COLO829 (cell line): ENCODE data around the gene RHBDF2.

ENCODE experiments used
- DNase-seq: peaks from one replicate; pipeline ENCODE4 v3.0.0; 2012; ENCODE audit warnings: low spot score

The RHBDF2 gene

DNA sequence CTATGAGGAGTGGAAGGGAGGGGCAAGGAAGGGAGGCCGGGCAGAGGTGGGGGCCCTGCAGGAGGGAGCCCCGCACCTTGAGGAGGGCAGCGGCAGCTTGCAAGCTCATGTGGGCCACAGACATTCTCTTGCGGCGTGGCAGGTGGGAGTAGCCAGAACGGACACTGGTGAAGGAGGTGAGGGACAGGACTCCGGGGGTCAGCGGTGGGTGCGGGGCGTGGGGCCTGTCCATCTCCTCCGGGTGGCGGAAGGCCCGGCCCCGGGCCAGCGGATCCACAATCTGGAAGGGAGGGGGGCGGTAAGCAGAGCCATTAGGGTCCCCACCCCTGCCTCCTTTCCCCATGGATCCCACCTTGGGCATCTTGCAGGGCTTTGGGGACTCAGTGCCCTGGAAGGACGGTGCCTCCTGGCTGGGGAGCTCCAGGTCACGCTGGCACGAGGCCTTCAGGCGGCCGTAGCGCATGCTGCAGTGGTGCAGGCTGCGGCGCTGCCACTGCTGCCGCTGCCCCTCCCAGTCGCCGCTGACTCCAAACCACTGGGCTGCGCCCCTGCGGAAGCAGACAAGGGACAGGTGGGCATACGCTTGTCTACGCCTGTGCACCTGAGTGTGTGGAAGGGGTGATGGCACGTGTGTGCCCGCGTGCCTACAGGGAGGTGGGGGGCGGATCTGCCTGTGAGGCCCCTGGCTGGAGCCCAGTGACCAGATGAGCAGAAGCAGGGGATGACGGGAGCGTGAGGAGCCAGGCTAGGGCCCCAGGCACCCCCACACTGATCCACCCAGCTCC is 22.3 kb downstream of the RHBDF2 start:
- no peak for DNase-seq

DNA sequence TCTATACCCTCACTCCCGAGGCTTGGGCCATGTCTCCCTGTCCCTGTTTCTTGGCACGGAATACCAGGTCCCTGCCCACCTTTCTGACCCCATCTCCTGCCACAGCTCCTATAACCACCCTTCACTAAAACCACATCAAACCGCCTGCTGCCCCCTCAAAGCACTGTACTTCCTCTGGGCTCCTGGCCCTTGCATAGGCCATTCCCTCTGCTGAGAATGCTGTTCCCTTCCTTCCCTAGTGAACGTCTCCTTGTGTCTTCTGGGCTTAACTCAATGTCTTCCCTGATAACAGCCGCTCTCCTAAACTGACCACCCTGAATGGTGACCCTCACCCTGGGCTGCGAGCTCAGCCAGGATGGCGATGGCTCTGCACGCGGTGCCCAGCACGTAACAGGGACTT is 23.1 kb downstream of the RHBDF2 start:
- no peak for DNase-seq

DNA sequence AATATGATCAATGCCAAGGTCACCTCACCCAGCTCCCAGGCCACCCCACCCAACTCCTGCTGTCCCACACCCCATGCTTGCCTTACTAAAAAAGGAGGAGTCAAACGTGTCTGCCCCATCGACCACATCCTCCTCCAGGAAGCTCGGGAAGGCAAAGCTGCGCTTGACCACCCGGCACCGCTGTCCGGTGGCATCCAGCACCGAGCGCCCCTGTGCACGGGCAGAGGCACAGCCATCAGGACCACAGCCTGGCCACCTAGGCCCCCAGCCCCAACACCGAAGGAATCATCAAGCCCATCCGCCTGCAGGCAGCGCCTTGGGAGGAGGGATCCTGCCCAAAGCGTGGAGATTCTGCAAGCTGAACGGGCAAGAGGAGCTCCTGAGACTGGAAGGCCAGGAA is 23.6 kb downstream of the RHBDF2 start:
- no peak for DNase-seq

DNA sequence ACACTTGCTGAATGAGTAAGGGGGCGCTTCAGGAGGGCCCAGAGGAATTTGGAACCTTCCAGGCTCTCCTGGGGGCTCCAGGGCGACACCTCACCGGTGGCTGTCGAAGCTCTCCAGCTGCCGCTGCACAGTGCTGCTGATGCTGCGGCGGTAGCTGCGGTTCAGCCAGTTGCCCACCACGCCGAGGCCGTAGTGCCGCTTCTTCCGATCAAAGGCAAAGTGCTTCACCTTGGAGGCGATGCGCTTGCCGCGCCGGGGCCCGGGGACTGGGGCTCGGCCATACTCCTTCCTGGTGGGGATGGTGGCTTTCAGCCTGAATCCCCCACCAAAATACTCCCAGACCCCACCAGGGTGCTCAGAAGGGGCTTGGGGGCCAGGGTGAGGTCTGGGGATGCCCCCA is 24.5 kb downstream of the RHBDF2 start:
- DNase-seq = no peak

DNA sequence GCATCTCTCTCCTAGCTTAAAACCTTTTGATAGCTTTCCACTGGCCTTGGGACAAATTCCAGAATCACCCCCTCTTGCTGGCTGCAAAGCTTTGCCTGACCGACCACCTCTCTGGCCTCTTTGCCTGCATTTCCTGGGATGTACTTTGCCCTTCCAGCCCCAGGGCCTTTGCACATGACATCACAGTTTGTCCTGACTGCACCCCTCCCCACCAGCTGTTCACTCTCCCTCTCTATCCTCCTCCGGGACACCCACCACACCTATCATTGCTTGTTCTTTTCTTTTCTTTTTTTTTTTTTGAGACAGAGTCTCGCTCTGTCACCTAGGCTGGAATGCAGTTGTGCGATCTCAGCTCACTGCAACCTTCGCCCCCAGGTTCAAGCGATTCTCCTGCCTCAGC is 25.9 kb downstream of the RHBDF2 start:
- no peak for DNase-seq

DNA sequence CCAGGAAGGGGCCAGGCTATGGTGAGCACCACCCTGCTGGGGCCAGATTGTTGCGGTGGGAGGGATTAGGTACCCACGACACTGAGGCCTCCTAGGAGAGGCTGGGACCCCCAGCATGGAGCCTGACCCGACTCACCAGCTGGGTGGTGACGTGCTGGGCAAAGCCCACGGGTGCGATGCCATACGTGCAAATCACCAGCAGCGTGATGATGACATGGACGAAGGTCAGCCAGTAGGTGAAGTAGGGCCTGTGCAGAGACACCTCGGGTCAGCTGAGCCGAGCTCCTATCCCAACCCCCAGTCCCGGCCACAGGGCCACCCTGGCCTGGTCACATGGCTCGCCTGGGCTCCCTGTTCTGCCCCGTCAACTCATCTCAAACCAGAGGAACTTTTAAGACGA is 26.3 kb downstream of the RHBDF2 start:
- DNase-seq = no peak

DNA sequence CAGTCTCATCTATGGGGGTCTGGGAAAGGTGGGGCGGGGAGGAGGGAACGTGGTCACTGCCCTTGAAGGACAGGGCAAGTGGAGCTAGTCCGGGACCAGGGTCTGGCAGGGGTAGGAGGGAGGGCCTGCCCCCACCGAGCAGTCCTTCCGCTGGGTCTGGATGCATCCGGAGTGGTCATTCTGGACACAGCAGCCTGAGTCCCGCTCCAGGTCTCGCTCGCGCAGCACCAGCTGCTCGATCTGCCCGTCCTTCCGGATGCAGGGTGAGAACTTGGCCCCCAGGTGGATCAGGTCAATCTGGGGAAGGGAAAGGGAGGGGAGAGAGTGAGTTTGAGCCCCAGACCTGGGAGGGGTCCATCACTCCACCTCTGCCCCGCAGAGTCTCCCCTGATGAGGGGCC is 27.0 kb downstream of the RHBDF2 start:
- no peak for DNase-seq

DNA sequence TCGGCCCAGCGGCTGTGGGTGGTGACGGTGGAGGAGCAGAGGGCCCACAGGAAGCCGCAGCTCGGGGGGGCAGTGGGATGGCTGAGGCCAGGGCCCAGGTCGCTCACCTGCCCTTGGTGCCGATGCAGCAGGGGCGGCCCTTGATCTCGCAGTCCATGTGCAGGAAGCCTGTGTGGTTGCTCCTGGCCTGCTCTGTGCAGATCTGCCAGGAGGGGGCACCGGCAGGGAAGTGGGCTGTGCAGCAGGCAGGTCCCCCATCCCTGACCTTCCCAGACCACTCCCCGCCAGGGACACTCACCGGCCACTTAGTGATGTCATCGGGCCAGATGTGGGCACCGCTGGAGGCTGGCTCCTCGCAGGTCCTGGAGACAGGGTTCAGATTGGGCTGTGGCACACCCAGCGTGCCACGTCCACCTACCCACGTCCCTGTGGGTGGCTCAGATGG is 27.7 kb downstream of the RHBDF2 start:
- no peak for DNase-seq

DNA sequence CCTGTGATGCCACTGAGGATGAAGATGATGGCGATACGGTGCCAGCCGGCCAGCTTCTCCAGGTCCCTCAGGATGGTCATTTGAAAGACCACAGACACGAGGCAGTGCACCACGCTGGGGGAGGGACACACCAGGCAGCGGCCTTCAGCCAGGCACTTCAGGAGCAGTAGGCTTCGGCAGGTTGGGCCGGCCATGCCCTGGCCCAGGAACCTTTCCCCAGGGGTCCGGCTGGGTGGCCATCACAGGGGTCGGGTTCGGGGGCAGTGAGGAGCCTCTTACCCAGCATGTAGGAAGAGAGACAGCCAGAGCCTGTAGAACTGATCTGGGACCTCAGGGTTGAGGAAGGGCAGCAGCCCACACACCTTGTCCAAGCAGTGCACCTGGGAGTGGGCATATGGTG is 28.5 kb downstream of the RHBDF2 start:
- DNase-seq = no peak

DNA sequence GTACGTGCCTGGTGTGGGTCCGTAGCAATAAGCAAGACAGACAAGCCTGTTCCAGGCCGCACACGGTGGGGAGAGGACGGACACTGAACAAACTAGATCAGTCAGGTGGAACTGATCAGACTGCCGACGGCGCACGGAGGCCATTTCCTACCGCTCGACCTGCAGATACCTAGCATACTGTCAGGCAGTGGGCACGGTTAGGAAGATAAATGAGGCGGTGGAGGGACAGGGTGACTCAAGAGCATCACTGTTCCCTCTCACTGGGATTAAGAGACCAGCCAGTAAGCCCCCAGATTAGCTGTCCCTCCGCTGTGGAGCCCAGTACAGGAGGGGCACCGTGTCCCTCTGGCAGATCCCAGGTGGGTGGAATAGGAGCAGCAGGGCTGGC is 29.0 kb downstream of the RHBDF2 start:
- no peak for DNase-seq

DNA sequence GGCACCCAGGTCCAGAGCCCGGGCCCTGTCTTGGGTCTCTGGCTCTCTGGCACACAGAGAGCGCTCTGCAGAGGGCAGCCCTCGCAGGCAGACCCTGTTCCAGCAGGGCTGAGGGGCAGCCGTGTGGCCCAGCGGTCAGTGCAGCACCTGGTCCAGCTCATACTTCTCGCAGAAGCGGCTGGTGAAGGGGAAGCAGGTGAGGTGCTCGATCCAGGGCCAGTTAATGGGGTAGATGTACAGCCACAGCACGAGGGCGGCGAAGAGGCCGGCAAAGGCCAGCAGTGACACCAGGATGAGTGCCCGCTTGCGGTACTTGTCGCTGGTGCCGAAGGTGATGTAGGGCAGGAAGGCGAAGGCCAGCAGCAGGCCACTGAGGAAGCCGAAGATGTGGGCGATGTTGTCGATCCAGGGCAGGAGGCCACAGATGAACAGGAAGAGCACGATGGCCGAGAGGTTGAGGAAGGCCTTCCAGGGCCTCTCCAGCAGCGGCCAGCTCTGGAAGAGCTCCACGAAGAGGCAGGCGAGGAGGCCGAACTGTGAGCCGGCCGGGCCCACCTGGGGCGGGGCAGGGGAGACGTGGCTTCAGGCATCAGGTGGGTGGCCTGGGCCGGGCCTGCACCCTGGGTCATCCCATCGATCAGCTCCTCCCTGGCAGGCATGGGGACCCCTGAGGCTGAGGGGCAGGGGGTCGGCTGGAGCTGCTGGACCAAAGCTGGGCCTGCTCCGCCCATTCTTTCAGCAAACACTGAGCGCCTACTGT is 29.5 kb downstream of the RHBDF2 start:
- DNase-seq = no peak

DNA sequence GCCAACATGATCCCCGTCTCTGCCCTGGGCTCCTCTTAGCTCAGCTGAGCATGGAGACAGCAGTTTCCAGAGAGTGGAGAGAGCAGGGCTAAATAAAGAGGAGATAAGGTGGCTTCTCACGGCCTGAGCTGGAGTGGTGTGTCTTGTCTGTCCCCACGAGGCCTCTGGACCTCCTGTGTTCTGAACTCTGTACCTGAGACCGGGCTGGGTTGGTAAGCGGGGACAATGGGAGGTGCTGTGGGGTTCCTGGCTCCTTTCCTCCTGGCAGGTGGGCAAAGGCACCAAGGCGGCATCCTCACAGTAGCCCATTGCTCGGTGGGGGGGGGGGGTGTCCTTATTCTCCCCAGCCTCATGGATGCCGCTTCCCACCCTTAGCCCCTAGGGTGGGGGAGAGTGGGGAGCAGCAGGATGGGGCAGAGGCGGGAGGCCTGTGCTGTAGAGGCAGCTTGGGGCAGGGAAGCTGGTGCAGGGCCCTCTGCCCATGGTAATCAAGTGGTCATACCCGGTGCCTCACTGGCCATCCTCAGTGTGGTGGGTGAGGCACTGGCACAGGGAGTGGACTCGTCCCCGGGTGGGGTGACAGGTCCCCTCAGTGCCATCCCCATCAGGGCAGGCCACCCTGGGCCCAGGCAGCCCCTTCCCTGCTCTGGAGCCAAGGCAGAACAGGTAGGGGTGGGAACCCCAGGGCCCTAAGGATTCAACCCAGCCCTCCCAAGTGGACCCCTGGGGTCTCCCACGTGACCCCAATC is 31.1 kb downstream of the RHBDF2 start:
- DNase-seq = no peak

DNA sequence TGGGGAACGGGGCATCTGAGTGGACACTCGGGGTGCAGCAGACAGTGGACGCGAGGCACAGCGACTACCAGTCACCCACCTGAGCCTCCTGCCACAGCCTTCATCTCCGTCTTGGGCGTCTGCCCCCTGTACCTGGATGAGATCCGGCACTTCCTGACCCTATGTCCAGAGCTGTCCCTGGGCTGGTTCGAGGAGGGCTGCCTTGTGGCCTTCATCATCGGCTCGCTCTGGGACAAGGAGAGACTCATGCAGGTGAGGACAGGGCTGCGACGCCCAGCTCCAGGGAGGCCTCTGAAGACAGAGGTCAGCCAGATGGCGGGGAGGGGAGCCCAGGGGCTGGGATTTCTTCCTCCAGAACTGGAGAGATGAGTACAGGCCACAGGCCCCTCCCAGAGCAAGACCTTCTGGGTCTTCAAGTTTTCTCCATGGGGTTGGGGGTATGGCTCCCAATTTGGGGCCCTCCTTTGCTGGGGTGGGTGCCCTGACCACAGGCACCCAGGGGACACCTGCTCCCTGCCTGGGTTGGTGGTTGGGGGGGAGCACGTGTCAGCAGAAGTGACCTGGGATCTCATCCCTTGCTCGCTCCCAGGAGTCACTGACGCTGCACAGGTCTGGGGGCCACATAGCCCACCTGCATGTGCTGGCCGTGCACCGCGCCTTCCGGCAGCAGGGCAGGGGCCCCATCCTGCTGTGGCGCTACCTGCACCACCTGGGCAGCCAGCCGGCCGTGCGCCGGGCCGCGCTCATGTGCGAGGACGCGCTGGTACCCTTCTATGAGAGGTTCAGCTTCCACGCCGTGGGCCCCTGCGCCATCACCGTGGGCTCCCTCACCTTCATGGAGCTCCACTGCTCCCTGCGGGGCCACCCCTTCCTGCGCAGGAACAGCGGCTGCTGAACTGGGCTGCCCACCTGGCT is 31.9 kb downstream of the RHBDF2 start:
- no peak for DNase-seq

DNA sequence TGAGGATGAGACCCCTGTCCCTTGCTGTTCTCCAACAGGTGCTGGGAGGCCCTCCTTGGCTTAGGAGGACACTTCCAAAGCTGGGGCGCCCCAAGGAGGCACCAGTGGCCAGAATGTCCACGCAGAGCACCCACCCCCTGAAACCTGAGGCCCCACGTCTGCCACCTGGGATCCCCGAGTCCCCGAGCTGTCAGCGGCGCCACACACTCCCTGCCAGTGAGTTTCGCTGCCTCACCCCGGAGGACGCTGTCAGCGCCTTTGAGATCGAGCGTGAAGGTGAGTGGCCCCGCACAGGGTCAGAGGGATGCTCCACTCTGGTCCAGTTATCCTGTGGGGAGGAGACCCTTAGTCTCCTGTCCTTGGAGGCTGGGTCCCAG is 32.6 kb downstream of the RHBDF2 start:
- no peak for DNase-seq

DNA sequence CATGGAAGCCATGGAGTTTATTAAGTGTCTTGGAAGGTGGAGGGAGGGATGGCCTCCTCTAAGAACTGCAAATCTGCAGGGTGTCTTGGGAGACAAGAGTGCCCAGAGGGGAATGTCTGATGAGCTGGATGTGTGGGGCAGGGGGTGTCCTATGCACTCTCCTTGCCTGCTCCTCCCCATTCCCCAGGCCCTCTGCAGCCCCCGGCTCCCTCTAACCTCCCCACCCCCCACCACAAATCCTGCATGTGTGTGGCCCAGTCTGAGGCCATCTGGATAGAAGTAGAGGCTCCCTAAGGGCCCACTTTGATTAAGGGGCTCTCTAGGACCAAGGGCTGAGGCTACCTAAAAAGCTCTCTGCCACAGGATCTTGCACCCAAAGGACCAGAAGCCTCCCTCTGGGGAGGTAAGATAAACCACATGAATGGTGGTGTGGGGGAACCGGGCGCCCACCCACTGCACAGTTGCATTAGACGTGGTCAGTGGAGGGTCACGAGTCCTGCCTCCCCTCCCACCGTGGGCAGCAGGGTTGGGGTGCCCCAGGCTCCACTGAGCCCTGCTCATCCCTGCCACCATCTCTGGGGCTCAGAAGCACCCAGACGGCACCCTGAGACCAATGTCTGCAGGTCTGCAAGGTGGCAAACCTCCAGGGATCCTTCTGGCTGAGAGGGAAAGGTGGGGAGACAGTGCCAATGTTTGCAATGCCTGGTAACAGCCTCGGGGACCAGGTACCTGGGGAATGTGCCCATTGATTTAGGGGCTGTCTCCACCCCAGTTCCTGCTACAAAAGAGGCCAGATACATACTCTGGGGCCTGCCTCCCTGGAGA is 33.2 kb downstream of the RHBDF2 start:
- DNase-seq = no peak

DNA sequence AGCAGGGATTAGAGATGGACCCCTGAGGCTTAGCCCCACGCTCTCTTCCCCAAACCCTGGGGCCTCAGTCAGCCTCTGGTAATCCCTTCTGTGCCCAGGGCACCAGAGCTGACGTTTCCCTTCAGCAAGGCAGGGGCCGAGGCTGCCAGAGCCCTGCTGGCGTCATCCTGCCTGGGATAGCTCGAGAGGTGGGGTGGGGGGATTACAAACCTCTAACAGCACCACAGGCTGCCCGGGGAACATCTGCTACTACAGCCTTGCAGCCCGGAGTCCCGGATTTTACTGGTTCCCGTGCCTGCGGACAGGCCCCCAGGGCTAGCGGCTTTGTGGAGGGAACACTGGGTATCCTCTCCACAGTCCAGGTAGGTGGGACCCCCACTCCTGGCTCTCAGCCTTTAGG is 33.9 kb downstream of the RHBDF2 start, which contains the start of gene AANAT:
AANAT (plus strand) TSS at position 238 of the 400 bp plus-strand sequence. CDS start 1,144 bp downstream, outside the sequence.
- no peak for DNase-seq

DNA sequence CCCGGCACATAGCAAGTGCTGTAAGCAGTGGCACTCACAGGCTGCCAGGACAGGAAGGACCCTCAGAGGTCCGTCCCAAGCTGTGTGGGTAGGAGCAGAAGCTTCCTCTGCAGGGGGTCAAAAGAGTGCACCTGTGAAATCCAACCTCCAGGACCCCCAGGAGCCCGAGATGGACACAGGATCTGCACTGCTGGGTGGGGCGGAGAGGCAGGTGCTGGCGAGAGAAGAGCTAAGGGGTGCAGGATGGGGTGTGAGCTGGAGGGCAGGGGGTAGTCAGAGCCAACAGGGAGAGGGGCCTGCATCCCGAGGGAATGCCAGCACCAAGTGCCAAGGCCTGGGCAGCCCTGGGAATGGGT is 34.5 kb downstream of the RHBDF2 start:
- DNase-seq = no peak

DNA sequence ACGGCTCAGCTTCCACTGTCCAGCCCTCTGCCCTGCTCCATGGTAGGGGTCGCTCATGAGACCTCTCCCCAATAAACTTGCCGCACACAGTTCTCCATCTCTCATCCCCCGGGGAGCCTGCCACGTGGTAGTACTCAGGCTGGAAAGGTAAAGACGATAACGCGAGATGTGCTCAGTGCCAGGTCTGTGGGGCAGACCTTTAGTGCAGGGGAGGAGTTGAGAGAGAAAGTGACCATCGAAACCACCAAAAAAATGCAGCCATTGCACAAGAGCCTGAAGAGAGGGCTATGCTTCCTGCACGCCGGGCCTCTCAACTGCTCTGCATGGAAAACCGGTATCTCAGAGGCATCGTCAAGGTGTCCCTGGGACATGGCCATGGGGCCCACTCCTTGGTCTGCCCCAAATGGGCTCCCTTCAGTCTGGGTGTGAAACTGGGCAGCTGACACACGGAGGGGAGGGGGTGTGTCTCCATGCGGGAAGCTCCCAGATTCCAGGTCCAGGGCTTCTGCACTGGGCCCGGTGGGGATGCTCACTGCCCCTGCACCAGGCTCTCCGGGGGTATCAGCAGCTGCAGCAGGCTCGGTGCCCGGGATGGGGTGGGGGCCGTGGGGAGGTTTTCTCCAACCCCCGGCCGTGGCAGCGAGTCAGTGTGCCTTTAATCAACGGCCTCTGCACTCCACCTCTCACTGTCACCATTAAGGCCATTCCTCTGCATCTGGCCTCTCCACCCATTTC is 38.5 kb downstream of the RHBDF2 start:
- DNase-seq = no peak

DNA sequence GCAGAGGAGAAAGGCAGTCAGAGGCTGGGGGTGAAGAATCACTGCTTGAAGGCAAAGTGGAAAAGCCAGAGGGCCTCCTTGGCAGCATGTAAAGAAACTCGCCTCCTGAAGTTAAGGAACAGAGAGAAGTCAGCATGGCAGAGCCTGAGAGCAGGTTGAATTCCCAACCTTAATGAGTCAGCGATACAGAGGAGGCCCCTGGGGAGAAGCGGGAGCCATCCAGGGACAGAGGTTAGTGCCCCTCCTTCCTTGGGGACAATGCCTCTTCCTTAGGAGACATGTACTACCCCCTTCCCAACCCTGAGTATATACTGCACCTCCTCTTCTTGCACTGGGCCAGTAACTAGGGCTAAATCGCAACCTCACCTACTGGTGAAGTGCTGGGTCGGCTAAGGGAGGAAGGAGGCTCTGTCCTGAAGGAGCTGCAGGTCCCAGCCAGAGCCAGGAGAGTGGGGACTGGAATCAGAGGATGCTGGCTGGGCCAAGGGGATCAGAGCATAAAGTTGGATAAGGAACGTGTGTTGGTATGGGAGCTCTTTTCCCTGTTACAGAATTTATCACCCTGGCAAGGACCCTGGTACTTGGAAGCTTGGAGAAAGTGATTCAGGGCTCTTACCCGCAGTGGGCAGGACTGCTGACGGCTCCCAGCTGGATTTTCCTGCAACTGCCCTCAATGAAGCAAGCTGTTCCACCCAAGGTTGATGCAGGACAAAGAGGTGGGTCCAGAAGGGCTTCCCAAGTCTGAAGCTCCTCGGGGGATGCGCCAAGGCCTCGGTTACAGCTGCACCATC is 39.3 kb downstream of the RHBDF2 start:
- DNase-seq = no peak
